WTC11 (cell line): Measurements from ENCODE around the gene WNT8B.

Source experiments
- CTCF ChIP-seq: fragments of 200-600 bp; IDR thresholded peaks from 2 replicates; pipeline ENCODE4 v1.8.0; 2022; ENCODE audit warnings: antibody characterized with exemption
- E2F4 ChIP-seq: sonication (generic); formaldehyde crosslinking; IDR thresholded peaks from 2 replicates; pipeline ENCODE4 v1.8.1; 2022; ENCODE audit warnings: low read depth, mild to moderate bottlenecking, moderate library complexity, missing genetic modification reagents, borderline replicate concordance
- FOXK1 ChIP-seq: sonication (generic); formaldehyde crosslinking; IDR thresholded peaks from 2 replicates; pipeline ENCODE4 v1.8.0; 2022; ENCODE audit warnings: mild to moderate bottlenecking, moderate library complexity, missing genetic modification reagents
- HMGA2 ChIP-seq: fragments of 250-450 bp; sonication (Bioruptor Pico); IDR thresholded peaks from 2 replicates; pipeline ENCODE4 v1.4.0; 2021; ENCODE audit warnings: mild to moderate bottlenecking, moderate library complexity
- HMGXB4 ChIP-seq: sonication (generic); formaldehyde crosslinking; IDR thresholded peaks from 2 replicates; pipeline ENCODE4 v1.8.1; 2023; ENCODE audit warnings: mild to moderate bottlenecking, moderate library complexity, missing genetic modification reagents
- IRF1 ChIP-seq: sonication (generic); formaldehyde crosslinking; IDR thresholded peaks from 2 replicates; pipeline ENCODE4 v1.8.0; 2023; ENCODE audit warnings: missing genetic modification reagents
- NR1H2 ChIP-seq: sonication (generic); formaldehyde crosslinking; IDR thresholded peaks from 2 replicates; pipeline ENCODE4 v1.9.0; 2021; ENCODE audit warnings: mild to moderate bottlenecking, moderate library complexity, missing genetic modification reagents
- PRDM15 ChIP-seq: sonication (generic); formaldehyde crosslinking; IDR thresholded peaks from 2 replicates; pipeline ENCODE4 v1.8.0; 2022; ENCODE audit warnings: missing genetic modification reagents
- RORB ChIP-seq: fragments of 250-450 bp; sonication (Bioruptor Pico); IDR thresholded peaks from 2 replicates; pipeline ENCODE4 v1.9.0; 2021; ENCODE audit warnings: mild to moderate bottlenecking
- STAT6 ChIP-seq: sonication (generic); formaldehyde crosslinking; conservative IDR thresholded peaks from 2 replicates; pipeline ENCODE4 v1.8.1; 2023; ENCODE audit warnings: mild to moderate bottlenecking, low read depth, missing genetic modification reagents, moderate library complexity
- ZNF121 ChIP-seq: sonication (generic); formaldehyde crosslinking; IDR thresholded peaks from 2 replicates; pipeline ENCODE4 v1.8.0; 2023; ENCODE audit warnings: missing genetic modification reagents

GRCh38 chr10:100508266-100508665 is 45.5 kb downstream of the WNT8B start:
- no peak for TF ChIP-seq IRF1 (CRISPR knock-in tag)
- no peak for TF ChIP-seq CTCF
- no peak for TF ChIP-seq STAT6
- no peak for TF ChIP-seq FOXK1 (CRISPR knock-in tag)
- no peak for TF ChIP-seq E2F4 (CRISPR knock-in tag)
- TF ChIP-seq ZNF121 = no peak
- TF ChIP-seq PRDM15 (CRISPR knock-in tag) = no peak
- TF ChIP-seq NR1H2 (CRISPR knock-in tag) = no peak
- no peak for TF ChIP-seq HMGXB4 (CRISPR knock-in tag)
- no peak for TF ChIP-seq HMGA2 (CRISPR knock-in tag)
- no peak for TF ChIP-seq RORB (CRISPR knock-in tag)
